HG03025 (cell line): ENCODE results near the gene RAET1L.
"Not testable (repeated sequence)": the region's sequence is repeated elsewhere in the genome, so short reads cannot be mapped to it uniquely, and the experiment has no call there.

Experiments used
- ATAC-seq: cut with Tn5 transposase; IDR thresholded peaks from one replicate; pipeline ENCODE4 v1.9.1; 2021; ENCODE audit warnings: mild to moderate bottlenecking, moderate library complexity; ENCODE audit not compliant: unreplicated experiment, low FRiP score

Gene RAET1L

DNA sequence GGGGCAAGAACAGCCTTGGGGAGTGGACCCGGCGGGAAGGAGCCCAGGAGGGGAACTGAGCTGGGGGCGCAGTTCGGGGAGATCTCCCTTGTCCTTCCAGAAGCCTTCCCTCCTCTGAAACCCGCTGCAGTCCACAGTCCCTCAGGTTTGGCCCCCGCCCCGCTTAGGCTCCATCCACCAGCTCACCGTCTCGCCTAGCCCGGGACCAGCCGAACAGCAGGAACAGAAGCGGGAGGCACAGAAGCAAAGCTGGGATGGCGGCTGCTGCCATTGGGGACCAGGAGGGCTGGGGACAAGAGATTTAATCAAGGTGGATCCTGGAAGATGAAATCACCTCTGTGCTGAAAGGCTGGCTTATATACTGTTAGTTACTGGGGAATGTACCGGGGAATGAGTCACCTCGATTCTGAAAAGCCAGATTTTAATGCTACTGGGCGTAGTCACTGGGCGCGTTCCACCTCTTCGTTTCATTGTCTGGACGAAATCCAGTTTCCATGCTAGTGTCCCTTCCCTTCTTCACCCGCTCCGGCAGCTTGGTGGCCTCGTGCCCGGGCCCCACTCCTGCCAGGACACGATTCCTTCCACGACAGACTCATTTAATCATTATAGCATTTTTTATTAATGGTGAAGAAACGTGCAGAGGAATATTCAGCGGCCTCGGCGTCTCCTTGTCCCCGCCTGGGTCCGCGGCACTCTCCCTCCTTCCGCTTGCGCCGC is at the start of gene RAET1L:
Gene RAET1L (minus strand): TSS at position 332 of the 717 bp plus-strand sequence. CDS start 61 bp downstream, at position 271.
- ATAC-seq, result no peak

GRCh38 chr6:150075034-150075421 is 49.7 kb upstream of the RAET1L start:
- no peak for ATAC-seq

- not testable (repeated sequence) for ATAC-seq
Measured at GRCh38 chr6:150074396-150075033, 49.2 kb upstream of the RAET1L start.

DNA sequence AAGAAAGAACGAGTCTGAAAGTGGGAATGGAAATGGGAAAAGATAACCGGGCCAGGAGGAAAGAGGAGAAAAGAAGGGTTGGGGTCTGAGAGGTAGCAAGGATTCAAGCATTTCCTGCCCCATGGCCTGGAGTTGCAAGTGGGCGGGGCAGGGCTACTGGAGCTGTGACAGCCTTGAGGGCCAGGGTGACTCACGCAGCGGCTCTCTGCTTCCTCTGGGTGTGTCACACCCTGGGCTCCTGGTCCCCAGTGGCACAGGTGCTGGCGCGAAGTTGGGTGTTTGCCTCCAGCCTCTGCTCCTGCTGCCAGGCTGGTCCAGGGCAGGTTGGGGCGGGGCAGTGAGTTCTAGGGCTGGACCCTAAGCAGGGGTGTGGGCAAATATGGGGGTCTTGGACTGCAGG is 46.9 kb upstream of the RAET1L start:
- ATAC-seq, result no peak

GRCh38 chr6:150070236-150070818 is 45.0 kb upstream of the RAET1L start:
- no peak for ATAC-seq

DNA sequence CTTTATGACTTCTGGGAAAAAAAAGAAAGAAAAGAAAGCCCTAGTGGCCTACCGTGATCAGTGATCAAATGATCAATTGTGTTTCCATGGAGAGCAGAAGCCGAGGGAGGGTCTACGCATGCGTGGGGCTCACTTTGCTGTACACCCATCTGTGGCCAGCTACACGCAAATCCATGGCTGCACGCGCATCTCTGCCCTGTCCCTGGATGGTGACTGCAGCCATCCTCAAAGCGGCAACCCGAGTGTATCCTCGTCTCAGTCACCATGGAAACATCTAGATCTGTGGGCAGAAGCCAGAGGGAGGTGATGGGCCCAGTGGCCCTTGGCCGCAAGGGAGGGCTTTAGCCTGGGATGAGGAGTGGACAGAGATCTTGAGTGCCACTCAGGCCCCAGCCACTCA is 44.4 kb upstream of the RAET1L start:
- no peak for ATAC-seq

DNA sequence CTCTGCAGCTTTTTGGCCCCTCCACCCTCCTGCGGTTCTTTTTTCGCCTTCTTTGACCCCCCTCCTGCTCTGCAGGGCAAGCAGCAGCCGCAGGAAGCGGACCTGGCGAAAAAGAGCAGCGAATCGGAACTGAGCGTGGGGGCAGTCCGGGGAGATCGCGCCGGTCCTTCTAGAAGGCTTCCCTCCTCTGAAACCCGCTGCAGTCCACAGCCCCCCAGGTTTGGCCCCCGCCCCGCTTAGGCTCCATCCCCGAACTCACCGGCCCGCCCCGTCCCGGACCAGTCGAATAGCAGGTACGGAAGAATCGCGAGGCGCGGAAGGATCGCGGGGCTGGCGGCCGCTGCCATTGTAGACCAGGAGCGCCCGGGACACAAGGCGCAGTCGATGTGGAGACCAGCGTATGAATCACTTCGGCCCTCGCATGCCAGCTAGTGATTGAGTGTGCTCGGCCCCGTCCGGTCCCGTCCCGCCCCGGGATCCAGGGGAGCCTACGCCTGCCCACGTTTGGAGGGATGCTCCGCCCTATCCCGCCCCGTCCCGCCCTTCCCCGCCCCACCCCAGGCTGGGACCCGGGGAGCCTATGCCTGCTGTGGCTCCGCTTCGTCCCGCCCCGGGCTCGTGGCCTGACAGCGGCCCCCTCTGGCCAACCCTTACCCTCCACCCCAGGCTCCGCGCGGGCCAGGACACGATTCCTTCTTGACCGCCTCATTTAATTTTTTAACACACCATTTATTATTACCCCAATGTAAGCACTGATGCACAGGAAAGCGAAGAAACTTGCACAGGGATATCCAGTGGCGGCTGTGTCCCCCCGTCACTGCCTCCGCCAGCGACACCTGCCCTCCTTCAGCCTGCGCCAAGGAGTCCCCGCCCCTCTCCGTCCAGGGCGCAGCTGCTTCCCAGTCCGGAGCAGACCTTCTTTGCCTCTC is 43.7 kb upstream of the RAET1L start, which contains the start of gene ULBP3:
Gene ULBP3 (minus strand): TSS at position 402 of the 929 bp plus-strand sequence. CDS start 55 bp downstream, at position 347.
- ATAC-seq, result no peak

- ATAC-seq, result no peak
Measured at GRCh38 chr6:150068151-150068550, 42.8 kb upstream of the RAET1L start.

DNA sequence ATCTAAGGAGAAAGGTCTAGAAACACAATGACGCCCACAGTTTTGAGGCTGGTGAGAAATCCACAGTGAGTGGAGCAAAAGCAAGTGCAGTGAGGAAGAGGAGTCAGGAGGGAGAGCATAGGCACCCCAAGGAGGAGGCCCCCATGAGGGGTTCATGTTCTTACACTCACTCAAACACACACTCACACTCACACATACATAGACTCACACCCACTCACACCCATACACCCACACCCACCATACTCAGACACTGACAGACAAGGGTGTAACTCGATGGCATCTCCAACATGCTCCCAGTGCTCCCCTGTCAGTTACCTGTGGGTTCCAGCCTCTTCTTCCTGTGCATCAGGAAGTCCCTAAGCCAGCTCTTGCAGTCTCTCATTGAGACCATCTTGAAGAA is 39.8 kb upstream of the RAET1L start:
- no peak for ATAC-seq

GRCh38 chr6:150063640-150064039 is 38.3 kb upstream of the RAET1L start:
- no peak for ATAC-seq

DNA sequence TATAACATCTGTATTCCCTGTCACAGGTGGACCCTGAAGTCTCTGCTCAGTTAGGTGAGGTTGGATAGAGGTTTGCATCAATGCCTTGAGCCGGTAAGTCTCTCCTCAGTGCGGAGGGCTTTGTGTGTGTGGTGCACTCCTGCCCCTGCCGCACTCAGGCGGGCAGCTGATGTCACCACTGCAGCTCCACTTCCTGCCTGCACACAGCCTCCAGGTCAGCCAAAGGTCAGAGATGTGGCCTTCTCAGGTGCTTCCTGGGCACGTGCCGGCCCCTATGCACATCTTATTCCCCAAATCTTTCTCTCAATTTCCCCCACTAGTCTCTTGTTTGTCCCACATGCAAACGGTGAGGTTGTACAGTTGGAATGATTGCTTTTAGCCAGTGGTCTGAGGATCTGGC is 34.6 kb upstream of the RAET1L start:
- ATAC-seq, result not testable (repeated sequence)

DNA sequence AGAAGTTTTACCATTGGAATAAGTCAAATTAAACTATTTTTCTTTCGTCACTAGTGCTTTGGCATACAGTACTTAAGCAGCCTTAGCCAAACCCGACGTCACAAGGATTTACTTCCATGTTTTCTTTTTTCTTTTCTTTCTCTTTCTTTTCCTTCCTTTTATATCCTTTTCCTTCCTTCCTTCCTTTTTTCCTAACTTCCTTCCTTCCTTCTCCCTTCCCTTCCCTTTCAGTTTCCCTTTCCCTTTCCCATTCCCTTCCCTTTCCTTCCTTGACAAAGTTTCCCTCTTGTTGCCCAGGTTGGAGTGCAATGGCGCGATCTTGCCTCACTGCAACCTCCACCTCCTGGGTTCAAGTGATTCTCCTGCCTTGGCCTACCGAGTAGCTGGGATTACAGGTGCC is 33.7 kb upstream of the RAET1L start:
- no peak for ATAC-seq

DNA sequence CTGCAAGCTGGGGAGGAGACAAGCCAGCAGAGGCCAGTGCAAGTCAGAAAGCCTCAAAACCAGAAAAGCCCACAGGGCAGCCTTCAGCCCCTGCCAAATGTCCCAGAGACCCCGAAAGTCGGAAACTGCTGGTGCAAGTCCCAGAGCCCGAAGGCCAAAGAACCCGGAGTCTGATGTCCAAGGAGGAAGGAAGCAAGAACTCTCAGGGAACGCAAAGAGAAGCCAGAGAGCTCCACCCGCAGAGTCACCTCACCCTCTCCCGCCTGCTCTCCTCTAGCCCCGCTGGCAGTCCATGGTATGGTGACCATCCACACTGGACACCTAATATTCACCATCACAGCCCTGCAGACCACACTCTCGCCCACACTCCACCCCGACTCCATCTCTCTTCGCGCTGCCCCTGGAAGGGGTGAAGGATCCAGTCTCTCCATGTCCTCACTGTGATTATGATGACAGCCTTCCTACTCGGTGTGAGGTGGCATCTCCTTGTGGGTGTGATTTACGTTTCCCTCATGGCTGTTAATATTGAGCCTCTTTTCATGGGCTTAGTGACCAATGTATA is 33.0 kb upstream of the RAET1L start:
- ATAC-seq, result no peak

GRCh38 chr6:150057501-150057951 is 32.2 kb upstream of the RAET1L start:
- no peak for ATAC-seq

DNA sequence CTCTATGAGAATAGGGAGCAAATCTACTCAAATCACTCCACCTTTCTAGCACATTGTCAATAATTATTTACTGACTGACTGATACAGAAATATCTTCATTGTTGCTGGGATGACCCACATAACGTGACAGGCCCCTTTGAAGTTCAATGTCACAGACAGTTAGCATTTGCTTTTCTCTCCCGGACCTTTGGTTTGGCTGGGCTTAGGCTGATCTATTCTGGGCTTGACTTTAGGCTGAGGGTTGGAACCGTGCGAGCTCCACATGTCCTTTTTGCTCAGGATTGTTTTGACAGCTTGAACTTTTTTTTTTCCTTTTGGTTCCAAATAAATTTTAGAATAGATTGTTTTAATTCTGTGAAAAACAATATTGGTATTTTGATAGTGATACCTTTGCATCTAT is 31.6 kb upstream of the RAET1L start:
- no peak for ATAC-seq

GRCh38 chr6:150056156-150056555 is 30.8 kb upstream of the RAET1L start:
- no peak for ATAC-seq

DNA sequence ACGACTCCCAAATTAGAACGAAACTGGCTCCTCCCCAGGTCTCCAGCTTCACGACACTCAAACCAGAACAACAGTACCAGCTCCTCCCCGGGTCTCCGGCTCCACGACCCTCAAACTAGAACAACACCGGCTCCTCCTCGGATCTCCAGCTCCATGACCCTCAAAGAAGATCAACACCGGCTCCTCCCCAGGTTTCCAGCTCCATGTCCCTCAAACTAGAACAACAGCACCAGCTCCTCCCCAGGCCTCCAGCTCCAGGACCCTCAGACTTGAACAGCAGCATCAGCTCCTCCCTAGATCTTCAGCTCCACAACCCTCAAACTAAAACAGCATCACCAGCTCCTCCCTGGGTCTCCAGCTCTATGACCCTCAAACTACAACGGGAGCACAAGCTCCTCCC is 29.8 kb upstream of the RAET1L start:
- no peak for ATAC-seq

DNA sequence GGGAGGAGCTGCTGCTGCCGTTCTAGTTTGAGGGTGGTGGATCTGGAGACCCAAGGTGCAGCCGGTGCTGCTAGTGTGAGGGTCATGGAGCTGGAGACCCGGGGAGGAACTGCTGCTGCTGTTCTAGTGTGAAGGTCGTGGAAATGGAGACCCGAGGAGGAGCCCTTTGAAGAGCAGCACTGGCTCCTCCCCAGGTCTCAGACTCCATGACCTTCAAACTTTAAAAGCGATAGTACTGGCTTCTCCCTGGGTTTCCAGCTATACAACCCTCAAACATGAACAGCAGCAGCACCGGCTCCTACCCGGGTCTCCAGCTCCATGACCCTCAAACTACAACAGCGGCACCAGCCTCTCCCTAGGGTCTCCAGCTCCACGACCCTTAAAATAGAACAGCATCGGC is 28.1 kb upstream of the RAET1L start:
- no peak for ATAC-seq

- no peak for ATAC-seq
Measured at GRCh38 chr6:150050846-150051245, 25.5 kb upstream of the RAET1L start.

- no peak for ATAC-seq
Measured at GRCh38 chr6:150048099-150048498, 22.8 kb upstream of the RAET1L start.
